Ovary (tissue), 9 donors: Measurements from ENCODE around the gene TNS3. TPM values are rescaled to one million over a fixed set of nuclear protein-coding genes. Genes with fewer than 3 reads are reported as not detected.
A peak's percentile ranks its signal among the peaks of the same experiment; 100 is the strongest.

Experiments used
- DNase-seq, 5 donors: peaks; one replicate each; pipeline ENCODE4 v3.0.0-alpha.2; 2019 to 2020
- H3K27ac ChIP-seq, 2 donors: fragments of 200-600 bp; one replicate each; pipeline versions ENCODE4 v1.5.1 to v1.8.0; 2019 to 2022
- H3K27me3 ChIP-seq: fragments of 200-600 bp; one replicate; pipeline ENCODE4 v1.8.0; 2022
- H3K36me3 ChIP-seq: fragments of 200-600 bp; sonication (generic); one replicate; pipeline ENCODE4 v1.5.1; 2019
- H3K4me1 ChIP-seq: one replicate; pipeline ENCODE4 v1.8.1; 2013; ENCODE audit warnings: mild to moderate bottlenecking, moderate library complexity; ENCODE audit not compliant: insufficient read depth
- H3K4me3 ChIP-seq: fragments of 200-600 bp; sonication (generic); one replicate; pipeline ENCODE4 v1.5.1; 2017
- H3K9me3 ChIP-seq, 2 donors: fragments of 200-600 bp in 1 of 2; sonication (generic) in 1 of 2; one replicate each; pipeline versions ENCODE4 v1.5.1 to v1.8.1; 2013 to 2019; ENCODE audit warnings: mild to moderate bottlenecking in 1 of 2, moderate library complexity in 1 of 2
- EP300 ChIP-seq: sonication (generic); formaldehyde crosslinking; IDR thresholded peaks from one replicate; pipeline ENCODE4 v1.6.1; 2017; ENCODE audit warnings: antibody characterized with exemption
- POLR2A ChIP-seq: fragments of 450-650 bp; IDR thresholded peaks from one replicate; pipeline ENCODE4 v1.6.1; 2017; ENCODE audit warnings: antibody characterized with exemption, mild to moderate bottlenecking, moderate library complexity
- WGBS, 3 donors: extraction: QIAGEN DNeasy Blood & Tissue Kit in 1 of 3; methylation state at CpG; one replicate each; pipeline versions ENCODE4 v1.1.5 to v1.1.7; 2013 to 2017; 5-methylcytosine and 5-hydroxymethylcytosine counted together
- intact Hi-C, 4 donors: fragments of 100-400 bp; cut with DNase I; formaldehyde crosslinking; loops; one replicate each; pipeline versions ENCODE4 v1.11.0 to v1.15.1; 2022 to 2023
- polyA plus RNA-seq, 2 donors: library from polyadenylated mRNA; stranded (reverse); fragments of 200-250 nt in 1 of 2; fragments of 350-450 nt in 1 of 2; fragmentation: Illumina TruSeq in 1 of 2; extraction: RNeasy Lipid Tissue Mini Kit (QIAGEN cat#74804) in 1 of 2; gene quantifications; one replicate each; pipeline ENCODE4 v1.2.3, GENCODE V29; 2013 to 2014
- total RNA-seq, 7 donors: library from RNA; depleted of rRNA in 2 of 7; stranded (reverse); fragments of >200 nt in 2 of 7; fragmentation: NEBNext Ultra II Directional in 3 of 7; extraction: Animal tissue kit (Norgen Biotek cat#: 25700) in 3 of 7; gene quantifications; one replicate each; pipeline versions ENCODE4 v1.1.0 to v1.2.4, GENCODE V29; 2016 to 2023
- TF ChIP-seq, protein P1 (sequence below), 3 donors: fragments of 450-650 bp in 2 of 3; fragments of 200-600 bp in 1 of 3; IDR thresholded peaks; one replicate each; pipeline versions ENCODE4 v1.5.1 to v1.8.0; 2016 to 2022; ENCODE audit warnings: antibody characterized with exemption in 3 of 3, mild to moderate bottlenecking in 1 of 3
- donor health status: DM: no; HTN: no; CAD: no; lungs with moderate emphysema.
- donor health status: DM: no; HTN: no; CAD: no.
- donor health status: Bipolar disorder and iron deficiency.
- donor health status: DM: yes; HTN: yes; CAD: no.
- donor health status: DM: no; HTN: no; CAD: no.
- donor health status: DM: yes; HTN: yes; CAD: no.

TNS3 gene
- total and polyA plus RNA-seq, 9 donors = 36.6 to 137 (median 91.3) TPM

DNA sequence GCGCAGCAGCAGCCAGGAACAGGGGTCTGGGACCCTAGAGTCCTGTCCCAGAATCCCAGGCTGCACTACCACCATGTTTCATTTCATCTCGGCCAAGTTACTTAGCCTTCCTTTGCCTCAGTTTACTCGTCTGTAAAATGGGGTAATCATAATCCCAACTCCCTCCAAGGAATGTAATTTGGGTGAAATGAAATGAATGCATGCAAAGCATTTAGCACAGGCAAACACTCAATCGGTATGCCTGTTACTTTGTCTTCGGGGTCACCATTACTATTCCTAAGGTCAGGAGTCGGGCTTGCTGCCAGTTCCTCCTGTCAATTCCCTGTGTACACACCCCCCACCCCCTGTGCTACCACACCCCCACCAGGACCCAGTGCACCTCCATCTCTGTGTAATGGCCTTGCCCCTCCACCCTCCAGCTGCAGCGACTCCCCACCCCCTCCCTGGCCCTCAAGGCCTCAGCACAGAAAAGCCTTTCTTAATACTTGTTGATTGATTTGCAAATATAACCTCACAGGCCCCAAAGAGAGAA, 1.7 kb downstream of the TNS3 start:
- 20 to 36% (median 24%) methylated on average over 7 of the region's 7 CpGs for WGBS, 3 donors
- no peaks in the 10 kb centered on the region for H3K9me3 ChIP-seq
- H3K4me1 ChIP-seq = peaks cover 44% of the 10 kb centered on the region
- TF ChIP-seq, protein P1, sequence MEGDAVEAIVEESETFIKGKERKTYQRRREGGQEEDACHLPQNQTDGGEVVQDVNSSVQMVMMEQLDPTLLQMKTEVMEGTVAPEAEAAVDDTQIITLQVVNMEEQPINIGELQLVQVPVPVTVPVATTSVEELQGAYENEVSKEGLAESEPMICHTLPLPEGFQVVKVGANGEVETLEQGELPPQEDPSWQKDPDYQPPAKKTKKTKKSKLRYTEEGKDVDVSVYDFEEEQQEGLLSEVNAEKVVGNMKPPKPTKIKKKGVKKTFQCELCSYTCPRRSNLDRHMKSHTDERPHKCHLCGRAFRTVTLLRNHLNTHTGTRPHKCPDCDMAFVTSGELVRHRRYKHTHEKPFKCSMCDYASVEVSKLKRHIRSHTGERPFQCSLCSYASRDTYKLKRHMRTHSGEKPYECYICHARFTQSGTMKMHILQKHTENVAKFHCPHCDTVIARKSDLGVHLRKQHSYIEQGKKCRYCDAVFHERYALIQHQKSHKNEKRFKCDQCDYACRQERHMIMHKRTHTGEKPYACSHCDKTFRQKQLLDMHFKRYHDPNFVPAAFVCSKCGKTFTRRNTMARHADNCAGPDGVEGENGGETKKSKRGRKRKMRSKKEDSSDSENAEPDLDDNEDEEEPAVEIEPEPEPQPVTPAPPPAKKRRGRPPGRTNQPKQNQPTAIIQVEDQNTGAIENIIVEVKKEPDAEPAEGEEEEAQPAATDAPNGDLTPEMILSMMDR (IDR thresholded peaks at IDR 0.05) = no peak
- TF ChIP-seq POLR2A (no peak), EP300 (no peak)
- H3K36me3 ChIP-seq = no peaks in the 10 kb centered on the region
- H3K27me3 ChIP-seq = no peaks in the 10 kb centered on the region
- H3K27ac ChIP-seq = peak overlapping the region in 1 of 2 donors; percentile 69
- H3K4me3 ChIP-seq = peak overlapping the region; percentile 64
- peak in 3 of 5 donors; percentile 47 to 63 (median 53) for DNase-seq
- intact Hi-C loops = loop anchor here in 2 of 4 donors (10.0 kb wide), 1 partner anchor 225 kb away; no protein-coding TSS in a partner anchor

DNA sequence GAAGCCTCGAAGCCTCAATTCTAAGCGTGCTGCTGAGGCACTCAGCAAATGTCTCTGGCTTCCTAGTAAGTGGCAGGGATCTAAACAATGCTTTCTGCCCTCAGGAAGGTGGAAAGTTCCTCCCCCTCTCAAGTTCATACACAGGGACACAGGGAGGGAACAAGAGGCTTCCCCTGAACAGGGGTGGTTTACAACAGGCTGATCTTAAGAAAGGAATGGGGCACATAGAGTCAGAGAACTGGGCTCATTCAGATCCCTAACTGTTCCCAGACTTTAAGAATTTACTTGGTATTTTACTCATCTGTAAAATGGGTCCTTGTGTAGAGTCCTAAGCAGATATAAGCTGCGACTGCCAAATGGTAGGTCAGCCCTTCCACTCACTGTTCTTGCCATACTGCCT, 2.5 kb downstream of the TNS3 start:
- H3K4me1 ChIP-seq = peaks cover 43% of the 10 kb centered on the region
- no peaks in the 10 kb centered on the region for H3K27me3 ChIP-seq
- 81 to 95% (median 85%) methylated on average over 3 of the region's 3 CpGs for WGBS, 3 donors
- intact Hi-C loops = loop anchor here in 2 of 4 donors (10.0 kb wide), 3 partner anchors 105 to 305 kb away; no protein-coding TSS in a partner anchor
- H3K4me3 ChIP-seq = no peak overlapping the region
- no peaks in the 10 kb centered on the region for H3K36me3 ChIP-seq
- H3K27ac ChIP-seq = peak overlapping the region in 1 of 2 donors; percentile 69
- no peak for DNase-seq
- H3K9me3 ChIP-seq = no peaks in the 10 kb centered on the region
- TF ChIP-seq EP300 (no peak), POLR2A (no peak)
- TF ChIP-seq, protein P1 (IDR thresholded peaks at IDR 0.05) = no peak

DNA sequence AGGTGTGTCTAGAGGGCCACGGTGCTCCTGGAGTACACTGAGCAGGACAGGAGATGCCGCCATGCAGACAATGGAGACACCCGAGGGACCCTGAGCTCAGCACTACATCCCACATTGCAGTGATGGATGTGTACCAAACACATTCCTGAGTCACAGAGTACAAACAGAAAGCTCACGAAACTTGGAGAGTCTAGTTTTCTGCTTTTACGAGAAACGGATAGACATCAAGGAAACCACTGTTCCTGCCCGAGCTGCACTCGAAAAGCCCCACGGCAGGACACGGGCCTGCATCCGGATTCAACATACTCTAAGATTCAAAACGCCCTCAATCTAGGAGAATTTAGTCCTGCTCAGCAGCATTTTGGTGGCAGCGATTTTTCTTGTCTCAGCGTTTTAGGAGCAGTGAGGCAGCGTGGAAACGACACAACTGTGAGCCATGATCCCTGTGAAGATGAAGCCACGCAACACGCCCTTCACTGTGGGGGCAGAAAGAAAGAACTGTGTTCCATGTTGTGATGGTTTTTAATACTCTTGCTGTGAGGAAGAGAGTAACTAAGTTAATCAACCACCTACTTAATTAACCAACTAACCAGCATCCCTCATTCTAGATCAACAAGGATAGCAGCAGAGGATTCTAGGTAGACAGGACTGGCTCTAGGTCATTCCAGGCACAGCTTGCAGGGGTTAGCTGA, 3.2 kb downstream of the TNS3 start:
- Histone ChIP-seq H3K36me3 (no peaks in the 10 kb centered on the region), H3K4me1 (peaks cover 43% of the 10 kb centered on the region), H3K27me3 (no peaks in the 10 kb centered on the region), H3K4me3 (no peak overlapping the region), H3K9me3 (no peaks in the 10 kb centered on the region), H3K27ac (peak overlapping the region; percentile 60 to 69)
- no peak for TF ChIP-seq POLR2A
- WGBS, 3 donors = 34 to 47% (median 41%) methylated on average over 18 of the region's 18 CpGs
- intact Hi-C loops = loop anchor here in 2 of 4 donors (10.0 kb wide), 3 partner anchors 104 to 304 kb away; no protein-coding TSS in a partner anchor
- peak in 1 of 5 donors; percentile 41 for DNase-seq

DNA sequence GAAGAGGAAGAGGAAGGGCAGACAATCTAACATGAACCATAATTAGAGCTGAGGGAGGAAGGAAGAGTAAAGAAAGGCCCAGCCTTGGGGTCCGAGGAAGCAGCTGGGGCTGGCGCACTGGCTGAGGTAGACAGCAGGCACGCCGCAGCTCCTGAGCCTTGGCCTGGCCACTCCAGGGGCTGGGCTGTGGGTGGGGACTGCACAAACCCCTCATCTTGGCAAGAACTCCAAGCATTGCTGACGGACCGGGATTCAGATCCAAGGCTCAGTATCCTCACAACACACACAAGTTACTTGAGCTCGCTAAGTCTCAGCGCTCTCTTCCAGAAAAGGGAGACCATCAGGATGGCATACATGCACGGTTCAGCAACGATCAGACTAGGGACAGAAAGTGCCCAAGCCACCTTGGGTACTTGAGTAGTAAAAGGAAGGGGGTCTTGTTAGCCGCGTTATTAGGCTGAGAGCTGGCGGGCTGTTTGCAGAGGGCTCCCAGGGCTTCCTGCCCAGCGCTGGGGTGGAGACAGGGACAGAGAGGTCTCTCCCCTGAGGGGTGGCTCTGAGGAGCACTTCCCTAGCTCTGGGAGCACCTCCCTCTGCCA, 4.5 kb downstream of the TNS3 start:
- Histone ChIP-seq H3K9me3 (no peaks in the 10 kb centered on the region), H3K4me3 (peak overlapping the region; percentile 23), H3K27me3 (no peaks in the 10 kb centered on the region), H3K36me3 (no peaks in the 10 kb centered on the region), H3K4me1 (peaks cover 44% of the 10 kb centered on the region), H3K27ac (peak overlapping the region; percentile 60 to 92)
- intact Hi-C loops = loop anchor here in 2 of 4 donors (10.0 kb wide), 3 partner anchors 103 to 303 kb away; no protein-coding TSS in a partner anchor
- peak in 4 of 5 donors; percentile 45 to 64 (median 57) for DNase-seq
- 14 to 29% (median 17%) methylated on average over 13 to 14 of the region's 14 CpGs for WGBS, 3 donors
- no peak for TF ChIP-seq EP300
- TF ChIP-seq POLR2A = no peak
- TF ChIP-seq, protein P1 (IDR thresholded peaks at IDR 0.05) = no peak
